Ectodermal cell (in vitro differentiated cells): ENCODE data around the gene TIAM2.

Source experiments
- H3K27ac ChIP-seq: 2 replicates; pipeline ENCODE4 v1.7.0; 2013; ENCODE audit warnings: mild to moderate bottlenecking, low read depth, low read length; ENCODE audit not compliant: insufficient read depth, poor library complexity, severe bottlenecking
- H3K27me3 ChIP-seq: 2 replicates; pipeline ENCODE4 v1.7.0; 2013; ENCODE audit warnings: mild to moderate bottlenecking, low read length; ENCODE audit not compliant: insufficient read depth, control insufficient read depth, poor library complexity, severe bottlenecking
- H3K36me3 ChIP-seq: one replicate; pipeline ENCODE4 v1.7.0; 2013; ENCODE audit warnings: low read length; ENCODE audit not compliant: control insufficient read depth, insufficient read depth
- H3K4me1 ChIP-seq: one replicate; pipeline ENCODE4 v1.7.0; 2013; ENCODE audit warnings: low read length; ENCODE audit not compliant: control insufficient read depth, insufficient read depth
- H3K4me3 ChIP-seq: 2 replicates; pipeline ENCODE4 v1.7.0; 2013; ENCODE audit warnings: low read depth, low read length, control low read depth; ENCODE audit not compliant: insufficient read depth
- H3K9me3 ChIP-seq: 2 replicates; pipeline ENCODE4 v1.7.0; 2013; ENCODE audit warnings: mild to moderate bottlenecking, low read length, moderate library complexity; ENCODE audit not compliant: control insufficient read depth
- WGBS, 2 experiments: methylation state at CpG; one replicate each; pipeline ENCODE4 v1.1.7; 2013; ENCODE audit warnings: missing lambda C conversion rate in 2 of 2; 5-methylcytosine and 5-hydroxymethylcytosine counted together

Gene TIAM2

GRCh38 chr6:155055729-155056128, 60.6 kb downstream of the TIAM2 start:
- WGBS, 2 experiments = 83 to 97% methylated on average over 2 of the region's 2 CpGs

GRCh38 chr6:155056756-155057155, 61.6 kb downstream of the TIAM2 start:
- no peaks in the 10 kb centered on the region for H3K36me3 ChIP-seq
- no peaks in the 10 kb centered on the region for H3K4me1 ChIP-seq
- H3K9me3 ChIP-seq = no peaks in the 10 kb centered on the region
- no peak overlapping the region for H3K4me3 ChIP-seq
- H3K27me3 ChIP-seq = no peaks in the 10 kb centered on the region
- WGBS, 2 experiments = 90 to 98% methylated on average over 3 of the region's 3 CpGs
- no peak overlapping the region for H3K27ac ChIP-seq

More at GRCh38 chr6:155055729-155056128, 60.6 kb downstream of the TIAM2 start:
- no peaks in the 10 kb centered on the region for H3K4me1 ChIP-seq
- H3K27ac ChIP-seq = no peak overlapping the region
- H3K9me3 ChIP-seq = no peaks in the 10 kb centered on the region
- no peaks in the 10 kb centered on the region for H3K27me3 ChIP-seq
- no peaks in the 10 kb centered on the region for H3K36me3 ChIP-seq
- H3K4me3 ChIP-seq = no peak overlapping the region

DNA sequence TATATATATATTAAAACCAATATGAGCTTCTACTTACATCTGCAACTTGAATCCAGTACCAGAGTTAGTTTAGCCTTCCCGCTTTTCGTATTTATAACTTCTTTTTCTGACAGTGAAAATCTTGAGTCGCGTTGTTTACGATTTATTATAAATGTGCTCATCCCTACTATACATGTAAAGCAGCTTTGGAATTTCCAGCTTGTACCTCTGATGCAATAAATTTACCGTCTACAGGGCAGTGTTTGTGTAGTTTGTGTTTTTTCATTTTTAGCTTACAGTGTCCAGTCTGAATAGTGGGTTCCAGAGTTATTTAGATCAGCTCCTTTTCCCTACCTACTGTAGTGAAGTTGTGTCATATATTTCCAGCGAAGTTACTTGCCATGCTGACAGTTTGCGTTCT, 66.3 kb downstream of the TIAM2 start:
- Histone ChIP-seq H3K27ac (no peak overlapping the region), H3K9me3 (no peaks in the 10 kb centered on the region), H3K4me1 (no peaks in the 10 kb centered on the region), H3K36me3 (no peaks in the 10 kb centered on the region), H3K4me3 (no peak overlapping the region), H3K27me3 (no peaks in the 10 kb centered on the region)
- 96 to 98% methylated on average over 8 of the region's 8 CpGs for WGBS, 2 experiments

DNA sequence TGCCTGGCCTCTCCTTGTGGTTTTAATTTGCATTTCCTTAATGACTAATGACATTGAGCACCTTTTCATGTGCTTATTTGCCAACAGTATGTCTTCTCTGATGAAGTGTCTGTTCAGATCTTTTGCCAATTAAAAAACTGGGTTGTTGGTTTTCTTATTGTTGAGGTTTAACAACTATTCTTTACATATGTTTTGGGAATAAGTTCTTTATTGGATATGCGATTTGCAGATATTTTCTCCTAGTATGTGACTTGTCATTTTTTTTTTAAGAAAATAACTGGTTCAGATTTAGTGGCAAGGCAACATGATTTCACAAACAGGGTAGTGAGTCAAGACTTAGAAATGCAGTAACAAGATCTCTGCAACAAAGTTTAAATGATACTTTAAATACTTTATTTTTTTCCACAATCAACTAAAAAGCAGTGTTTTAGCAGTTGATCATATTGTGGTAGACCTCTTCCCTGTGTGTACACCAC, 67.8 kb downstream of the TIAM2 start:
- Histone ChIP-seq H3K36me3 (no peaks in the 10 kb centered on the region), H3K9me3 (no peaks in the 10 kb centered on the region), H3K27me3 (no peaks in the 10 kb centered on the region), H3K27ac (no peak overlapping the region), H3K4me3 (no peak overlapping the region), H3K4me1 (no peaks in the 10 kb centered on the region)
- WGBS, 2 experiments = 88 to 100% methylated on average over 1 of the region's 1 CpG

DNA sequence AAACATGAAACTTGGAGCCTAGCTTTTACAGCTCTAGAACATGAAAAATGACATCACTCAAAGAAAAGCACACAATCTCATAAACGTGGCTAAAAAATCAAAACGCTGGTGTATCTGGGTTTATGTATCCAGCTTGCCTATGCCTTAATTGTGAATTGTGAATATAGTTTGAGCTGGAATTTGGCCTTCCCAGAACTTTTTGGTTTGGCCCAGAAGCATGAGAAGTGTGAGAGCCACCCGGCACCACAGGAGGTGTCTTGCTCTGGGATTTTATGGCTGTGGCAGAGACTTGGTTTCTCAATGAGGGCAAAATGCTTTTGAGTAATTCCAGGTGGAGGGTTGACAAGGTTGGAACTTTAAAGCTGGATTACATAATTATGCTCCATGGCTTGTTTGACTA, 69.2 kb downstream of the TIAM2 start:
- H3K4me1 ChIP-seq = no peaks in the 10 kb centered on the region
- 89 to 91% methylated on average over 3 of the region's 3 CpGs for WGBS, 2 experiments
- no peak overlapping the region for H3K27ac ChIP-seq
- H3K9me3 ChIP-seq = no peaks in the 10 kb centered on the region
- no peaks in the 10 kb centered on the region for H3K27me3 ChIP-seq
- H3K36me3 ChIP-seq = no peaks in the 10 kb centered on the region
- H3K4me3 ChIP-seq = no peak overlapping the region

DNA sequence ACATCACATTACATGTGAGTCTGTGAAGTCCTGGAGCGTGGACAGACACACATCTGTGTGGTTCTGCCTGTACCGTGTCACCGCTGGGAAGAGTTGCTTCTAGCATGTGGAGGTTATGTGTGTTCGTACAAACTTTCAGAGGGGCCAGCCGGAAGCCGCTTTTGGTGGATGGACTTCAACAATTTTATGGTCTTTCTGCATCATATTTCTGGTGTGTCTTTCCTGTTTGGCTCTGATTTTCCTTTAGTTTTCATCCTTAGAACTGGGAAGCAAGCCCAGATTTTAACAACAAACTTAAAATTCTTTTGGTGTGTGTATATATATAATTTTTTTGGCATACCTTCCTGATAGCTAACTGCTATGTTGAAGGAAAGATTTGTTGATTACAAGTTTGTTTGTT, 71.2 kb downstream of the TIAM2 start:
- 98% methylated on average over 6 of the region's 6 CpGs for WGBS, 2 experiments
- H3K4me3 ChIP-seq = no peak overlapping the region
- no peaks in the 10 kb centered on the region for H3K9me3 ChIP-seq
- no peak overlapping the region for H3K27ac ChIP-seq
- no peaks in the 10 kb centered on the region for H3K27me3 ChIP-seq
- H3K36me3 ChIP-seq = no peaks in the 10 kb centered on the region
- no peaks in the 10 kb centered on the region for H3K4me1 ChIP-seq

- 91 to 95% methylated on average over 5 to 7 of the region's 7 CpGs for WGBS, 2 experiments
- Histone ChIP-seq H3K36me3 (no peaks in the 10 kb centered on the region), H3K27me3 (no peaks in the 10 kb centered on the region), H3K4me1 (no peaks in the 10 kb centered on the region), H3K9me3 (no peaks in the 10 kb centered on the region), H3K27ac (no peak overlapping the region), H3K4me3 (no peak overlapping the region)
Observed at GRCh38 chr6:155066921-155067680, 72.0 kb downstream of the TIAM2 start.

- no peak overlapping the region for H3K4me3 ChIP-seq
- H3K27me3 ChIP-seq = no peaks in the 10 kb centered on the region
- no peaks in the 10 kb centered on the region for H3K4me1 ChIP-seq
- no peak overlapping the region for H3K27ac ChIP-seq
- H3K36me3 ChIP-seq = no peaks in the 10 kb centered on the region
- 90 to 92% methylated on average over 9 of the region's 9 CpGs for WGBS, 2 experiments
- no peaks in the 10 kb centered on the region for H3K9me3 ChIP-seq
Observed at GRCh38 chr6:155067956-155068615, 73.0 kb downstream of the TIAM2 start.

DNA sequence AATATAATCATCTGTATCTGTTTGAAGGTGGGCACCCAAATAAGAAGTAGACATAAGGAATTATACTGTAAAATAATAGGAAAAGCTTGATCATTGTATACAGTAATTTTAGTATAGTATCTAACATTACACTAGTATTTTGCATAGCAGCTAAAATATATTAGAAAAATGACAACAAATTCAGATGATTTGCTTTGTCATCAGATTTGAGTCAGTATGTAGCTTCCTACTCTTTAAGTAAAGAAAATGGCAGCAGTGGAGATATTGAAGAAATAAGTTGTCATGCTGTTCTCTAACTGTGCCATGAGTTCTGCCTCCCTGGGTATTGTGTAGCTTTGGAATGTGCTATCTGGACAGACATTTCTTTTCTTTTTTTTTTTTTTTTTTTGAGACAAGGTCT, 74.4 kb downstream of the TIAM2 start:
- H3K4me3 ChIP-seq = no peak overlapping the region
- no peaks in the 10 kb centered on the region for H3K9me3 ChIP-seq
- no peak overlapping the region for H3K27ac ChIP-seq
- no peaks in the 10 kb centered on the region for H3K4me1 ChIP-seq
- no peaks in the 10 kb centered on the region for H3K27me3 ChIP-seq
- no peaks in the 10 kb centered on the region for H3K36me3 ChIP-seq

DNA sequence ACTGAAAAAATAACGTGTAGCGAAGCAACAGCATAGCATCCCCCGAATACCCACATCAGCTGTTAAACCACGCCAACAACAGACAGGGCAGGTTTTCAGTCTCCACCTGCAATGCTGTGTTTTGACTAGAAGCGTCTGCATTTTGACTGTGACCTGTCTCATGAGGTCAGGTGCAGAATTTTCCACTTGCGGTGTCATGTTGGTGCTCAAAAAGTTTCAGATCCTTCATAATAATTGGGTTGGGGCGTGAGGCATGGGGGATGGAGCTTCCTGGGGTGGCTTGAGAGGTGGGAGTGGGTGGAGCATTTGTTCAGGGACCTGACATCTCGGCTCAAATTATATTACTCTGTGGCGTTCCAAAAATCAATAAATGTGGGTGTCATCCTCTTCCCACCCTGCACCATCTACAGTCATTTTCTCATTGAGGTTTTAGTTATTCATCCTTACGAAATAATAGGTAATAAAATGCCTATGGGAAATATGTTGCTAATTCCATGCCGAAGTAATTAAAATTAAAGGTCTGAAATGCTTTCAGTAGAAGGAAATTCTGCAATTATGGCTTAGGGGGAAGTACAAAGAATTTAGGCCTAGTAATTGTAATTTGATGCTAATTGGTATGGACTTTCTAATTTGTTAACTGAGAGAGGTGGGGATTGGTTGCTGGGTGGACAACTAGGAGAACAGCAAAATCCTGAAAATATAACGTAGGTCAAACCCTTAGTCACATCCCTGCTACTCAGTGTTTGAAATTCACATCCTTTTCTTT, 81.0 kb downstream of the TIAM2 start:
- 88 to 90% methylated on average over 10 to 12 of the region's 12 CpGs for WGBS, 2 experiments
- Histone ChIP-seq H3K9me3 (no peaks in the 10 kb centered on the region), H3K4me3 (no peak overlapping the region), H3K4me1 (no peaks in the 10 kb centered on the region), H3K27ac (no peak overlapping the region), H3K36me3 (no peaks in the 10 kb centered on the region), H3K27me3 (no peaks in the 10 kb centered on the region)
